KMS-11 (cell line): ENCODE results near the gene DNAJB2.

ENCODE experiments used
- H2AFZ ChIP-seq: fragments of 200-600 bp; sonication (generic); 2 replicates; pipeline ENCODE4 v1.6.1; 2016; ENCODE audit warnings: antibody characterized with exemption, mixed run types, low read depth
- H3K27ac ChIP-seq: fragments of 200-600 bp; sonication (generic); 2 replicates; pipeline ENCODE4 v1.6.1; 2016; ENCODE audit warnings: mild to moderate bottlenecking, mixed run types
- H3K27me3 ChIP-seq: fragments of 200-600 bp; sonication (generic); 2 replicates; pipeline ENCODE4 v1.6.1; 2017; ENCODE audit warnings: mild to moderate bottlenecking, low read depth, mixed run types, moderate library complexity; ENCODE audit not compliant: insufficient read depth
- H3K36me3 ChIP-seq: fragments of 200-600 bp; sonication (generic); 2 replicates; pipeline ENCODE4 v1.6.1; 2017; ENCODE audit warnings: mild to moderate bottlenecking, mixed run types; ENCODE audit not compliant: insufficient read depth
- H3K4me1 ChIP-seq: fragments of 200-600 bp; sonication (generic); 2 replicates; pipeline ENCODE4 v1.6.1; 2016; ENCODE audit warnings: mild to moderate bottlenecking, low read depth, mixed run types; ENCODE audit not compliant: poor library complexity, severe bottlenecking
- H3K4me2 ChIP-seq: fragments of 200-600 bp; sonication (generic); 2 replicates; pipeline ENCODE4 v1.7.0; 2016; ENCODE audit warnings: mild to moderate bottlenecking, mixed run types
- H3K4me3 ChIP-seq: fragments of 200-600 bp; sonication (generic); IDR thresholded peaks from 2 replicates; pipeline ENCODE4 v1.6.1; 2017; ENCODE audit warnings: low read depth, low read length, mixed read lengths; ENCODE audit not compliant: insufficient read depth
- H3K79me2 ChIP-seq: fragments of 200-600 bp; sonication (generic); 2 replicates; pipeline ENCODE4 v1.6.1; 2016; ENCODE audit warnings: low read depth, mixed run types; ENCODE audit not compliant: insufficient read depth
- H3K9ac ChIP-seq: fragments of 200-600 bp; sonication (generic); 2 replicates; pipeline ENCODE4 v1.6.1; 2016; ENCODE audit warnings: mild to moderate bottlenecking, mixed run types
- H4K20me1 ChIP-seq: fragments of 200-600 bp; sonication (generic); 2 replicates; pipeline ENCODE4 v1.6.1; 2016; ENCODE audit warnings: mild to moderate bottlenecking, mixed run types; ENCODE audit not compliant: insufficient read depth
- TF ChIP-seq, protein P1 (sequence below): fragments of 200-600 bp; sonication (generic); conservative IDR thresholded peaks from 2 replicates; pipeline ENCODE4 v1.6.1; 2017; ENCODE audit warnings: low read depth, mild to moderate bottlenecking, antibody characterized with exemption, low read length, moderate library complexity, mixed read lengths

Gene DNAJB2

DNA sequence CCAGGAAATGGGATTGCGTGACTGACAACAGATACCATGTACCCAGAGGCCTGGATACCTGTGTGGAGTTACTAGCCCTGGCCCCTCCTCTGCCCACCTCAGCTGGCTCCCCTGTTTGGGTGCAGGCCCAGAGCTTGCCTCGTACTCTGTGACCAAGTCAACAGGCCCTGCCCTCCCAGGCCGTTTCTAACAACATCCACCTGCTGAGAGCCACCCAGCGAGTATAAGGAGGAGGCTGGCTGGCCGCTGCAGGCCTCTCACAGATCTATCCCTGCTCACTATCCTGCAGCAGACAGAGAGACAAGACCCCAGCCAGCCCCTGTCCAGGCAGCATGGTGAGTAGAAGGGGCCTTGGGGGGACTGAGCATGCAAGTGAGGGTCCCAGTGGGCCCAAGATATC is 12.9 kb upstream of the DNAJB2 start:
- no peaks in the 10 kb centered on the region for H3K79me2 ChIP-seq
- no peak overlapping the region for H3K4me3 ChIP-seq
- H3K27me3 ChIP-seq, result no peaks in the 10 kb centered on the region
- H3K27ac ChIP-seq, result no peak overlapping the region
- no peak overlapping the region for H3K4me2 ChIP-seq
- no peak overlapping the region for H3K9ac ChIP-seq
- TF ChIP-seq, protein P1, sequence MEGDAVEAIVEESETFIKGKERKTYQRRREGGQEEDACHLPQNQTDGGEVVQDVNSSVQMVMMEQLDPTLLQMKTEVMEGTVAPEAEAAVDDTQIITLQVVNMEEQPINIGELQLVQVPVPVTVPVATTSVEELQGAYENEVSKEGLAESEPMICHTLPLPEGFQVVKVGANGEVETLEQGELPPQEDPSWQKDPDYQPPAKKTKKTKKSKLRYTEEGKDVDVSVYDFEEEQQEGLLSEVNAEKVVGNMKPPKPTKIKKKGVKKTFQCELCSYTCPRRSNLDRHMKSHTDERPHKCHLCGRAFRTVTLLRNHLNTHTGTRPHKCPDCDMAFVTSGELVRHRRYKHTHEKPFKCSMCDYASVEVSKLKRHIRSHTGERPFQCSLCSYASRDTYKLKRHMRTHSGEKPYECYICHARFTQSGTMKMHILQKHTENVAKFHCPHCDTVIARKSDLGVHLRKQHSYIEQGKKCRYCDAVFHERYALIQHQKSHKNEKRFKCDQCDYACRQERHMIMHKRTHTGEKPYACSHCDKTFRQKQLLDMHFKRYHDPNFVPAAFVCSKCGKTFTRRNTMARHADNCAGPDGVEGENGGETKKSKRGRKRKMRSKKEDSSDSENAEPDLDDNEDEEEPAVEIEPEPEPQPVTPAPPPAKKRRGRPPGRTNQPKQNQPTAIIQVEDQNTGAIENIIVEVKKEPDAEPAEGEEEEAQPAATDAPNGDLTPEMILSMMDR, result no peak
- no peaks in the 10 kb centered on the region for H3K4me1 ChIP-seq
- H3K36me3 ChIP-seq, result no peaks in the 10 kb centered on the region
- no peak overlapping the region for H2AFZ ChIP-seq
- no peaks in the 10 kb centered on the region for H4K20me1 ChIP-seq

DNA sequence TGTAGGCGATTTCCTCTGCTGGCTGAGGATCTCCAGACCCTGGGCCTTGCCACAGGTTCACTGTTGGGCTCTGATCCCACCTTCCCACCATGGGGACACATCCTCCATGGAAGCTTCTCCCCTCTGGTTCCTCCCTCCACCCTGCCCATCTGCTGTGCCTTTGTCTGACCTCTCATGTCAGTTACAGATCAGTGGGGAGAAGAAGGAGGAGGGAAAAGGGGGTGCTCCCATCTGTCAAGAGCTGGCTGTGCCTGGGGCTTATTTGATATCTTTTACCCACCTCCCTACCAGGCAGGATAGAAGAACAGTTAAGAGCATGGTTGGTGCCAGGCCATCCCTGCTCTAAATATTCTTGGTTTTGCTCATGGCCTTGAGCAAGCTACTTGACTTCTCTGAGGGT is 12.3 kb upstream of the DNAJB2 start:
- Histone ChIP-seq H3K27ac (no peak overlapping the region), H3K4me3 (no peak overlapping the region)

DNA sequence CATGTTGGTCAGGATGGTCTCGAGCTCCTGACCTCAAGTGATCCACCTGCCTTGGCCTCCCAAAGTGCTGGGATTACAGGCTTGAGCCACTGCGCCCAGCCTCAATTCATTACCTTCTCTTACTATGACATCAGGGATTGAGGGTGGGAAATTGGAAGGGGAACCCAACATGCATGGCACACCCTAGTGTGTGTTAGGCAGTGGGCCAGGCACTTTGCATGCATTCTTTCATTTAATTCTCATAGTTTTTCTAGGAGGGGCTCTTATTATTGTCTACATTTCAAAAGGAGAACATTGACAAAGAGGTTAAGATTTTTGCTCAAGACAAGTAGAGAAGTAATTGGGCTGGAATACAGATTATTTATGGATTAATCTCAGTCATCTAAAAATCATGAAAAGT is 10.9 kb upstream of the DNAJB2 start:
- no peak overlapping the region for H3K27ac ChIP-seq
- H3K27me3 ChIP-seq, result no peaks in the 10 kb centered on the region
- H3K79me2 ChIP-seq, result no peaks in the 10 kb centered on the region
- no peaks in the 10 kb centered on the region for H3K36me3 ChIP-seq
- H3K4me3 ChIP-seq, result no peak overlapping the region
- no peak overlapping the region for H3K4me2 ChIP-seq
- H4K20me1 ChIP-seq, result no peaks in the 10 kb centered on the region
- no peaks in the 10 kb centered on the region for H3K4me1 ChIP-seq
- H3K9ac ChIP-seq, result no peak overlapping the region
- H2AFZ ChIP-seq, result no peak overlapping the region
- TF ChIP-seq, protein P1, result no peak

More for the DNA sequence above, 12.3 kb upstream of the DNAJB2 start:
- no peak overlapping the region for H3K9ac ChIP-seq
- H2AFZ ChIP-seq, result no peak overlapping the region
- H3K27me3 ChIP-seq, result no peaks in the 10 kb centered on the region
- H3K4me2 ChIP-seq, result no peak overlapping the region
- TF ChIP-seq, protein P1, result no peak
- H3K4me1 ChIP-seq, result no peaks in the 10 kb centered on the region
- no peaks in the 10 kb centered on the region for H3K79me2 ChIP-seq
- no peaks in the 10 kb centered on the region for H3K36me3 ChIP-seq
- H4K20me1 ChIP-seq, result no peaks in the 10 kb centered on the region

DNA sequence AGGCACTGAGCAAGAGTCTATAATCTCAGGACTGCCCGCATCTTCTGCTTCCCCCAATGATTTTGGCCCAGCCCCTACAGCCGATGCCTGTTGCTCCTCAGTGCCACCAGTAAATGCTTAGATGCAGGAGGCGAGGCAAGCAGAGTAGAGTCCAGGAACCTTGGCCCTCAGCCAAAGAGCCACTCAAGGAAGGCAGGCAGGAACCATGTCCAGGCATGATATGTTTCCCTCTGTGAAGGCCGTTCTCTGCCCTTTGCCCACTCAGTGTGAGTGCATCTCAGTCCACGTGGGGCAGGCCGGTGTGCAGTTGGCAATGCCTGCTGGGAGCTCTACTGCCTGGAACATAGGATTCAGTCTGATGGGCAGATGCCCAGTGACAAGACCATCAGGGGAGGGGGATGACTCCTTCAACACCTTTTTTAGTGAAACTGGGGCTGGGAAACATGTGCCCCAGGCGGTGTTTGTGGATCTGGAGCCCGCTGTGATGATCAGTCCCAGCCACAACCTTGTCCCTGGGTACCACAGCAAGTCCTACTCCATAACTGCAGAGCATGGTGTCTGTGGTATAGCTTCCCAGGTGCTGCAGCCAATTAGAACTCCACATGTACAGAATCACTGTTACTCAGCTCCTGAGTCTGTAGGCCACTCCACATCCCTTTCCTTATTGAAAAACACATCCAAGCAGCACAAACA is 9.7 kb upstream of the DNAJB2 start:
- TF ChIP-seq, protein P1, result no peak
- Histone ChIP-seq H3K4me1 (no peaks in the 10 kb centered on the region), H3K4me3 (no peak overlapping the region), H3K36me3 (no peaks in the 10 kb centered on the region), H3K27ac (no peak overlapping the region), H3K79me2 (no peaks in the 10 kb centered on the region), H4K20me1 (no peaks in the 10 kb centered on the region), H3K27me3 (no peaks in the 10 kb centered on the region), H3K4me2 (no peak overlapping the region), H3K9ac (no peak overlapping the region), H2AFZ (no peak overlapping the region)
